Suprapubic skin (tissue), 4 donors: ENCODE data around the gene SH3RF1. TPM values are rescaled to one million over a fixed set of nuclear protein-coding genes. Genes with fewer than 3 reads are reported as not detected.

Source experiments
- DNase-seq, 2 donors: peaks; one replicate each; pipeline ENCODE4 v3.0.0-alpha.2; 2019; ENCODE audit warnings: low spot score in 2 of 2
- H3K27ac ChIP-seq: fragments of 200-600 bp; sonication (generic); one replicate; pipeline ENCODE4 v1.5.1; 2019
- H3K27me3 ChIP-seq: fragments of 200-600 bp; sonication (generic); one replicate; pipeline ENCODE4 v1.5.1; 2019
- H3K36me3 ChIP-seq: fragments of 200-600 bp; sonication (generic); one replicate; pipeline ENCODE4 v1.5.1; 2019
- H3K4me1 ChIP-seq: fragments of 200-600 bp; sonication (generic); one replicate; pipeline ENCODE4 v1.5.1; 2019
- H3K4me3 ChIP-seq: fragments of 200-600 bp; sonication (generic); one replicate; pipeline ENCODE4 v1.5.1; 2019; ENCODE audit warnings: mild to moderate bottlenecking
- H3K9me3 ChIP-seq: fragments of 200-600 bp; sonication (generic); one replicate; pipeline ENCODE4 v1.5.1; 2019
- CTCF ChIP-seq, 2 donors: fragments of 200-600 bp in 1 of 2; fragments of 450-650 bp in 1 of 2; sonication (generic) in 1 of 2; IDR thresholded peaks; one replicate each; pipeline ENCODE4 v1.5.1; 2016 to 2019; ENCODE audit warnings: antibody characterized with exemption in 2 of 2, mild to moderate bottlenecking in 1 of 2, moderate library complexity in 1 of 2
- EP300 ChIP-seq: sonication (generic); formaldehyde crosslinking; IDR thresholded peaks from one replicate; pipeline ENCODE4 v1.6.1; 2017; ENCODE audit warnings: antibody characterized with exemption
- POLR2A ChIP-seq, 2 donors: fragments of 450-650 bp; IDR thresholded peaks; one replicate each; pipeline ENCODE4 v1.6.1; 2017; ENCODE audit warnings: antibody characterized with exemption in 2 of 2, mild to moderate bottlenecking in 2 of 2, moderate library complexity in 2 of 2
- POLR2AphosphoS5 ChIP-seq, 3 donors: sonication (generic); formaldehyde crosslinking; IDR thresholded peaks; one replicate each; pipeline ENCODE4 v1.6.1; 2017; ENCODE audit warnings: antibody characterized with exemption in 3 of 3
- WGBS: methylation state at CpG from one replicate; pipeline ENCODE4 v1.1.5; 2018; 5-methylcytosine and 5-hydroxymethylcytosine counted together
- total RNA-seq, 4 donors: library from RNA; depleted of rRNA; stranded (reverse); fragments of >200 nt; gene quantifications; one replicate each; pipeline ENCODE4 v1.1.0, GENCODE V29; 2016

SH3RF1 gene
- total RNA-seq, 4 donors from 2014 or later: 10.8 to 18.1 (median 15.0) TPM

- Histone ChIP-seq H3K4me3 (no peak overlapping the region), H3K27me3 (no peaks in the 10 kb centered on the region), H3K9me3 (no peaks in the 10 kb centered on the region), H3K36me3 (no peaks in the 10 kb centered on the region), H3K4me1 (peaks cover 14% of the 10 kb centered on the region), H3K27ac (no peak overlapping the region)
- 70% methylated on average over 6 of the region's 6 CpGs for WGBS
- DNase-seq: no peak
- TF ChIP-seq POLR2AphosphoS5 (IDR thresholded peaks at IDR 0.05): no peak
- TF ChIP-seq CTCF (IDR thresholded peaks at IDR 0.05): no peak
- no peak for TF ChIP-seq POLR2A (IDR thresholded peaks at IDR 0.05)
- TF ChIP-seq EP300: no peak
These were observed 42.1 kb upstream of the SH3RF1 start for GRCh38 chr4:169312690-169313422.

DNA sequence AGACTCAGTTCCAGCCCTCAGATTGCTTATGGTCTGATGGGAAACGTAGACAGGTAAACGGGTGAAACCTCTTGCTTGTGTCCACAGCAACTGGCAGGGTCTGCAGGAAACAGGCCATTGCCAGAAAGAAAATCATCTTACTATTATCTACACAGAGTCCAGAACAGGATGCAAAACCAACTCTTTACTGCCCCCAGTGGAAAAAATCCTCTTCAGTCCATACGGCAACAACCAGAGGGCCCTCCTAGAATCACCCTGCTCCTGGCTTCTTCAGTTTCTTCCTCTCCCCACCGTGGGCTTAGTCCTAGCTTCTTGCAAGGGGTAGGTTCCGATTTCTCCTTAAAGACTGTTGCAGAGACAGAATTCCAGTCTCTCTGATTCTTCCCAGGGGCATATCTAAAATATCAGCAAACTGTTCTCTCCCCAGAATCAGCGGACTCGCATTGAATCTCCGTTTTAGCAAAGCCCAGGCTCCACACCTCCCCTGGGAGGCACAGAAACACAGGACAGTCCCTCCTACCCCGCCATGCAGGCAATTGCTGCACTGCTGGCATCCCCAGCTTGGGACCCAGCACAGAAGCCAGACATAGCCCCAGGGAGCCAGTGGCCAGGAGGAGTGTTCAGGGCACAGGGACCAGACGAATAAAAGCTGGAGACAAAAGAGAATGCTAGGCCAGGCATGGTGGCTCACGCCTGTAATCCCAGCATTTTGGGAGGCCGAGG is 41.0 kb upstream of the SH3RF1 start:
- no peak for DNase-seq
- Histone ChIP-seq H3K9me3 (no peaks in the 10 kb centered on the region), H3K36me3 (no peaks in the 10 kb centered on the region), H3K4me3 (no peak overlapping the region), H3K4me1 (peaks cover 14% of the 10 kb centered on the region), H3K27me3 (no peaks in the 10 kb centered on the region), H3K27ac (no peak overlapping the region)
- TF ChIP-seq EP300 (no peak), CTCF (IDR thresholded peaks at IDR 0.05) (peak in 1 of 2 donors; percentile 38), POLR2A (IDR thresholded peaks at IDR 0.05) (no peak), POLR2AphosphoS5 (IDR thresholded peaks at IDR 0.05) (no peak)
- WGBS: 71% methylated on average over 12 of the region's 12 CpGs

DNA sequence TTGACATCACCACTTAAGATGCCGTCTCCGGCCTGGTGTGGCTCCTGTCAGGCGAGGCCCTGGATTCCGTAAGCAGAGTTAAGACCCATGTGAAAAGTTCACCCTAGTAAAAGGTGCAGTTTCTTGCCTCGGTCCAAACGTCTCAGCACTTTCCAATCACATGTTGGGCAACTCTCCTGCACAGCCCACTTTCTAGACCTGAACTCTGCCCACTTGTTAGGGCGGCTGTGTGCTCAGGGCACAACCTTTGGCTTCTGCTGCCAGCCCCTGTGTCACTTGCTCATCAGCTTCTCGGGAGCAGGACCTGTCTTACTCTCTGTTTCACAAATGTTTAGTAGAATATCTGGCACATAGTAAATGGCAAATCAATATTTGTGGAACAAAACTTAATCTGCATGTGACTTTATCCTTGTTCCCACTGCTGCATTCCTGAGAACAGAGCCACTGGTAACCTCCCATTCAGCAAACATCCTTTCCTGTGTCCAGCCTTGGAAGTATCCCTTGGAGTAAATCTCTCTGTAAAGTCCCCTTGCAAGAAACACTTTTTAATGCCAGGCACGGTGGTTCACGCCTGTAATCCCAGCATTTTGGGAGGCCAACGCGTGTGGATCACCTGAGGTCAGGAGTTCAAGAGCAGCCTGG is 38.7 kb upstream of the SH3RF1 start:
- Histone ChIP-seq H3K9me3 (no peaks in the 10 kb centered on the region), H3K4me1 (peaks cover 4% of the 10 kb centered on the region), H3K27me3 (no peaks in the 10 kb centered on the region), H3K4me3 (no peak overlapping the region), H3K36me3 (no peaks in the 10 kb centered on the region), H3K27ac (no peak overlapping the region)
- TF ChIP-seq EP300 (no peak), POLR2AphosphoS5 (IDR thresholded peaks at IDR 0.05) (no peak), POLR2A (IDR thresholded peaks at IDR 0.05) (no peak), CTCF (IDR thresholded peaks at IDR 0.05) (no peak)
- WGBS: 89% methylated on average over 12 of the region's 12 CpGs
- DNase-seq: no peak

- Histone ChIP-seq H3K27me3 (no peaks in the 10 kb centered on the region), H3K4me3 (no peak overlapping the region), H3K36me3 (no peaks in the 10 kb centered on the region), H3K27ac (no peak overlapping the region), H3K9me3 (no peaks in the 10 kb centered on the region), H3K4me1 (no peaks in the 10 kb centered on the region)
- TF ChIP-seq EP300 (no peak), POLR2A (IDR thresholded peaks at IDR 0.05) (no peak), POLR2AphosphoS5 (IDR thresholded peaks at IDR 0.05) (no peak), CTCF (IDR thresholded peaks at IDR 0.05) (no peak)
- WGBS: 93% methylated on average over 2 of the region's 2 CpGs
- DNase-seq: no peak
These were observed 36.8 kb upstream of the SH3RF1 start for GRCh38 chr4:169307576-169307975.

DNA sequence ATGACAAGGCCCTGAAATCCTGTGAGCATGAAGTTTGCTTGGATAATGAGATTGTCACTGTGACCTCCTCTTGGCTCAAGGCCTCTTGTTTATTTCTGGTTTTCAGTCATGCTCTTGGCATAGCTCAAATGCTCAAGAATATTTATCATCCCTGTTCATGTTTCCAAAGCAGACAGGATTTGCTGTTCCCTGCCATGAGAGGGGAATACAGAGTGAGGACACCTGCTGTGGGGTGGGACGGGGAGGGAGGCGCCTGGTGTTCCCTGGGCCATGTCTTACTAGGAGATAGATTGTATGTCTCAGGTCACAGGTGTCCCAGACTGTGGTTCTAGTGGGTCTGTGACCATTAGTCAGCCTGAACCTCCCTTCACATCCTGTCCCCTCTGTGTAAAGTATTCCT is 34.9 kb upstream of the SH3RF1 start:
- H3K9me3 ChIP-seq: no peaks in the 10 kb centered on the region
- H3K4me1 ChIP-seq: no peaks in the 10 kb centered on the region
- no peak overlapping the region for H3K4me3 ChIP-seq
- no peak overlapping the region for H3K27ac ChIP-seq
- TF ChIP-seq POLR2AphosphoS5 (IDR thresholded peaks at IDR 0.05): no peak
- no peak for TF ChIP-seq POLR2A (IDR thresholded peaks at IDR 0.05)
- TF ChIP-seq CTCF (IDR thresholded peaks at IDR 0.05): no peak
- no peak for TF ChIP-seq EP300
- no peak for DNase-seq
- H3K36me3 ChIP-seq: no peaks in the 10 kb centered on the region
- 73% methylated on average over 2 of the region's 2 CpGs for WGBS
- H3K27me3 ChIP-seq: no peaks in the 10 kb centered on the region
